MM.1S (cell line): Measurements from ENCODE around the gene MEIS2.

Experiments
- DNase-seq: peaks from one replicate; pipeline ENCODE4 v3.0.0-alpha.2; 2015
- H2AFZ ChIP-seq: fragments of 300-600 bp; sonication (generic); 2 replicates; pipeline ENCODE4 v1.6.0; 2016; ENCODE audit warnings: antibody characterized with exemption, low read length
- H3F3A ChIP-seq: fragments of 300-600 bp; sonication (generic); 2 replicates; pipeline ENCODE4 v1.6.1; 2016; ENCODE audit warnings: mild to moderate bottlenecking, antibody characterized with exemption, low read length, moderate library complexity, mixed read lengths; ENCODE audit not compliant: insufficient read depth
- H3K27ac ChIP-seq: fragments of 300-600 bp; sonication (generic); 2 replicates; pipeline ENCODE4 v1.5.1; 2016; ENCODE audit warnings: mild to moderate bottlenecking, low read length
- H3K27me3 ChIP-seq: fragments of 300-600 bp; sonication (generic); replicated peaks from 2 replicates; pipeline ENCODE4 v1.6.0; 2016; ENCODE audit warnings: low read length; ENCODE audit not compliant: insufficient read depth
- H3K36me3 ChIP-seq: fragments of 300-600 bp; sonication (generic); replicated peaks from 2 replicates; pipeline ENCODE4 v1.6.1; 2016; ENCODE audit warnings: mild to moderate bottlenecking, low read length, mixed read lengths; ENCODE audit not compliant: insufficient read depth
- H3K4me1 ChIP-seq: fragments of 300-600 bp; sonication (generic); 2 replicates; pipeline ENCODE4 v1.6.1; 2016; ENCODE audit warnings: low read length, mixed read lengths
- H3K4me2 ChIP-seq: fragments of 300-600 bp; sonication (generic); 2 replicates; pipeline ENCODE4 v1.6.0; 2016; ENCODE audit warnings: low read depth, low read length
- H3K4me3 ChIP-seq: fragments of 300-600 bp; sonication (generic); 2 replicates; pipeline ENCODE4 v1.5.1; 2016; ENCODE audit warnings: low read length, mixed read lengths
- H3K79me2 ChIP-seq: fragments of 300-600 bp; sonication (generic); 2 replicates; pipeline ENCODE4 v1.6.1; 2016; ENCODE audit warnings: mixed run types, low read length, mixed read lengths
- H3K9ac ChIP-seq: fragments of 300-600 bp; sonication (generic); 2 replicates; pipeline ENCODE4 v1.6.1; 2016; ENCODE audit warnings: low read length, mixed read lengths
- H3K9me2 ChIP-seq: fragments of 300-600 bp; sonication (generic); replicated peaks from 2 replicates; pipeline ENCODE4 v1.6.1; 2016; ENCODE audit warnings: mild to moderate bottlenecking, low read length, mixed read lengths; ENCODE audit not compliant: insufficient read depth
- H3K9me3 ChIP-seq: fragments of 300-600 bp; sonication (generic); replicated peaks from 2 replicates; pipeline ENCODE4 v1.6.1; 2016; ENCODE audit warnings: mild to moderate bottlenecking, low read length, mixed read lengths; ENCODE audit not compliant: insufficient read depth
- H4K20me1 ChIP-seq: fragments of 300-600 bp; sonication (generic); 2 replicates; pipeline ENCODE4 v1.6.1; 2016; ENCODE audit warnings: mild to moderate bottlenecking, low read length, moderate library complexity, mixed read lengths; ENCODE audit not compliant: insufficient read depth
- EZH2 ChIP-seq: fragments of 300-600 bp; sonication (generic); optimal IDR thresholded peaks from 2 replicates; pipeline ENCODE3; 2017; ENCODE audit warnings: low read depth, mild to moderate bottlenecking, antibody characterized with exemption, low read length, mixed read lengths
- EZH2phosphoT487 ChIP-seq: fragments of 300-600 bp; sonication (generic); IDR thresholded peaks from 2 replicates; pipeline ENCODE4 v1.6.1; 2018; ENCODE audit warnings: antibody characterized with exemption, low read length
- TF ChIP-seq, protein P1 (sequence below): fragments of 300-600 bp; sonication (generic); IDR thresholded peaks from 2 replicates; pipeline ENCODE4 v1.5.1; 2016; ENCODE audit warnings: antibody characterized with exemption, low read length, mixed read lengths

MEIS2 gene

GRCh38 chr15:36905908-36906307, 194.4 kb downstream of the MEIS2 start:
- Histone ChIP-seq H3K9me3 (no peaks in the 10 kb centered on the region), H3K4me2 (no peak overlapping the region), H4K20me1 (no peaks in the 10 kb centered on the region), H3K9me2 (no peaks in the 10 kb centered on the region), H3K4me1 (no peaks in the 10 kb centered on the region), H3K27me3 (no peaks in the 10 kb centered on the region), H3K9ac (no peak overlapping the region), H3K36me3 (no peaks in the 10 kb centered on the region), H3K27ac (no peak overlapping the region), H2AFZ (no peak overlapping the region), H3F3A (no peaks in the 10 kb centered on the region), H3K79me2 (no peaks in the 10 kb centered on the region), H3K4me3 (no peak overlapping the region)
- TF ChIP-seq EZH2phosphoT487, result no peak
- TF ChIP-seq, protein P1, sequence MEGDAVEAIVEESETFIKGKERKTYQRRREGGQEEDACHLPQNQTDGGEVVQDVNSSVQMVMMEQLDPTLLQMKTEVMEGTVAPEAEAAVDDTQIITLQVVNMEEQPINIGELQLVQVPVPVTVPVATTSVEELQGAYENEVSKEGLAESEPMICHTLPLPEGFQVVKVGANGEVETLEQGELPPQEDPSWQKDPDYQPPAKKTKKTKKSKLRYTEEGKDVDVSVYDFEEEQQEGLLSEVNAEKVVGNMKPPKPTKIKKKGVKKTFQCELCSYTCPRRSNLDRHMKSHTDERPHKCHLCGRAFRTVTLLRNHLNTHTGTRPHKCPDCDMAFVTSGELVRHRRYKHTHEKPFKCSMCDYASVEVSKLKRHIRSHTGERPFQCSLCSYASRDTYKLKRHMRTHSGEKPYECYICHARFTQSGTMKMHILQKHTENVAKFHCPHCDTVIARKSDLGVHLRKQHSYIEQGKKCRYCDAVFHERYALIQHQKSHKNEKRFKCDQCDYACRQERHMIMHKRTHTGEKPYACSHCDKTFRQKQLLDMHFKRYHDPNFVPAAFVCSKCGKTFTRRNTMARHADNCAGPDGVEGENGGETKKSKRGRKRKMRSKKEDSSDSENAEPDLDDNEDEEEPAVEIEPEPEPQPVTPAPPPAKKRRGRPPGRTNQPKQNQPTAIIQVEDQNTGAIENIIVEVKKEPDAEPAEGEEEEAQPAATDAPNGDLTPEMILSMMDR, result no peak
- no peak for TF ChIP-seq EZH2
- no peak for DNase-seq

DNA sequence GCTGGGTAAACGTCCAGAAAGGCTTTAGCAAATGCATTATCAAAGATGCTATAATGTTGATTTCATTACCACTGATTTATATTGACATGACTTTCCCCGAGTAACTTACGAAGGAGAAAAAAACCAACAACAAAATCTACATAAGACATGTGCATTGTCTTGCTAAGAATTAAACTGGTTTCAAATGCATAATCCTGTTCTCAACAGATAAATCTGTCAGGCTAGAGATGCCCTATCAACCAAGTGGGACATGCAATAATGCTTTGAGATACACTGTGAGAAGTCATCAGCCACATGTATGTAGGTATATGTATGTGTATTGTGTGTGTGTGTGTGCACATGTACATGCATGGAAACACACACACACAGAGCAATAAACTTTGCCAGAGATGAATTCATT, 195.6 kb downstream of the MEIS2 start:
- Histone ChIP-seq H3K9me3 (no peaks in the 10 kb centered on the region), H2AFZ (no peak overlapping the region), H3K4me1 (no peaks in the 10 kb centered on the region), H3K36me3 (no peaks in the 10 kb centered on the region), H3K27ac (no peak overlapping the region), H3K79me2 (no peaks in the 10 kb centered on the region), H3K9ac (no peak overlapping the region), H3K4me2 (no peak overlapping the region), H4K20me1 (no peaks in the 10 kb centered on the region), H3F3A (no peaks in the 10 kb centered on the region), H3K9me2 (no peaks in the 10 kb centered on the region), H3K27me3 (no peaks in the 10 kb centered on the region), H3K4me3 (no peak overlapping the region)
- TF ChIP-seq EZH2phosphoT487, result no peak
- no peak for TF ChIP-seq EZH2
- TF ChIP-seq, protein P1, result no peak
- DNase-seq, result no peak

DNA sequence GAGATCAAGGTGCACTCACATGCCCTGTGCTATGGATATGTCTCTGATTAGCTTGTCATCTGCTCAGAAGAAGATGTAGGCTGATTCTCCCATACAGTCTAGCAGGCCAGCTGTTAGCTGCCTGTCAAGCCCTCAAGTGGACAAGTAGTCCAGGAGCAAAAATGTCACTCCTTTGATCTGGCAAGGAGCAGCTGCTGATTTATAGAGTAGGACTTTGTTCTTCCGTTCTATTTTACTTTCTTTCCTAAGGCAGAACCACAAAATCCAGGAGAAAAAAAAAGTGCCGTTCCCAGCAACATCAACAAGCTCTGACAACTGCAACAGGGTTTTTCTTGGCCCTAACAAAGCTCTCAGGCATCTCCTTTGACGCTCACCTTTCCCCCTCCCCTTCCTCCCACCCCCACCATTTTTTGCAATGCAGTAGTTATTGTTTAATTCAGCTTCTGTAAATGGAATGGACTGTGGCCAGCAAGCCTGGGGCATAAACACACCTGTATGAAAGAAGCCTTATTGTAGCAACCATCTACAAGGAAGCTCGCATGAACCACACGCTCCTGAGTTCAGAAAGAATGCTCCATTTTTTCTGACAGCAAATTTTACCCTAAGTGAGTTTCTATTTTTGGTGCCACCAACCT, 196.3 kb downstream of the MEIS2 start:
- H4K20me1 ChIP-seq, result no peaks in the 10 kb centered on the region
- H3K27me3 ChIP-seq, result no peaks in the 10 kb centered on the region
- no peaks in the 10 kb centered on the region for H3K36me3 ChIP-seq
- H3K79me2 ChIP-seq, result no peaks in the 10 kb centered on the region
- TF ChIP-seq, protein P1, result no peak
- H3K4me3 ChIP-seq, result no peak overlapping the region
- H3K4me1 ChIP-seq, result no peaks in the 10 kb centered on the region
- H3K9me3 ChIP-seq, result no peaks in the 10 kb centered on the region
- no peak overlapping the region for H3K27ac ChIP-seq
- no peaks in the 10 kb centered on the region for H3K9me2 ChIP-seq
- H3K9ac ChIP-seq, result no peak overlapping the region
- no peaks in the 10 kb centered on the region for H3F3A ChIP-seq
- no peak for DNase-seq
- H2AFZ ChIP-seq, result no peak overlapping the region
- H3K4me2 ChIP-seq, result no peak overlapping the region
